B cell (primary cell): ENCODE results near the gene PLEKHH1. TPM values are rescaled to one million over a fixed set of nuclear protein-coding genes. Genes with fewer than 3 reads are reported as not detected.
A peak's percentile ranks its signal among the peaks of the same experiment; 100 is the strongest.

Experiments
- ATAC-seq: fragments of 200-7000 bp; cut with Tn5 transposase; one replicate; pipeline ENCODE4 v1.10.0; 2021; ENCODE audit warnings: low read depth, mild to moderate bottlenecking, moderate number of reproducible peaks, moderate library complexity
- CTCF ChIA-PET: fragments of 350-600 bp; sonication (Branson Sonifier 250); formaldehyde crosslinking; loops from one replicate; lab custom pipeline; 2021; ENCODE audit warnings: antibody characterized with exemption, inconsistent platforms; lab: Charles Lee
- POLR2A ChIA-PET: fragments of 350-600 bp; sonication (Branson Sonifier 250); formaldehyde crosslinking; loops from one replicate; lab custom pipeline; 2021; ENCODE audit warnings: antibody characterized with exemption; lab: Charles Lee
- DNase-seq: peaks from one replicate; pipeline ENCODE4 v3.0.0; 2013
- H2AFZ ChIP-seq: 2 replicates; pipeline ENCODE4 v1.6.1; 2012; ENCODE audit warnings: mild to moderate bottlenecking, low read depth, low read length; ENCODE audit not compliant: insufficient read depth, poor library complexity, severe bottlenecking
- H3K27ac ChIP-seq, 2 donors: 1 replicate in 1 of 2; 2 replicates in 1 of 2; pipeline ENCODE4 v1.5.1; 2012 to 2013; ENCODE audit warnings: low read length in 2 of 2, mild to moderate bottlenecking in 2 of 2, moderate library complexity in 1 of 2
- H3K27me3 ChIP-seq, 4 experiments: fragments of 200-600 bp in 1 of 4; sonication (generic) in 1 of 4; replicated peaks in 1 of 4; 1 replicate in 2 of 4; 2 replicates in 2 of 4; pipeline versions ENCODE4 v1.6.1 to v1.7.0; 2013 to 2016; ENCODE audit warnings: low read length in 3 of 4, mild to moderate bottlenecking in 2 of 4, mixed read lengths in 1 of 4, moderate library complexity in 1 of 4; ENCODE audit not compliant: insufficient read depth in 4 of 4, control insufficient read depth in 3 of 4; ENCODE audit errors: control extremely low read depth in 1 of 4
- H3K36me3 ChIP-seq, 2 experiments: replicated peaks in 1 of 2; 1 replicate in 1 of 2; 2 replicates in 1 of 2; pipeline versions ENCODE4 v1.6.1 to v1.7.1; 2013; ENCODE audit warnings: low read length in 1 of 2; ENCODE audit not compliant: insufficient read depth in 2 of 2, control insufficient read depth in 1 of 2; ENCODE audit errors: control extremely low read depth in 1 of 2, extremely low read depth in 1 of 2
- H3K4me1 ChIP-seq, 2 donors: fragments of 200-600 bp in 1 of 2; sonication (generic) in 1 of 2; 1 replicate in 1 of 2; 2 replicates in 1 of 2; pipeline versions ENCODE4 v1.5.1 to v1.6.1; 2013 to 2017; ENCODE audit warnings: low read length in 2 of 2; ENCODE audit not compliant: control insufficient read depth in 2 of 2, insufficient read depth in 2 of 2
- H3K4me2 ChIP-seq: replicated peaks from 2 replicates; pipeline ENCODE3; 2012; ENCODE audit warnings: mild to moderate bottlenecking, low read depth, low read length; ENCODE audit not compliant: poor library complexity, severe bottlenecking
- H3K4me3 ChIP-seq, 5 experiments: fragments of 200-600 bp in 1 of 5; sonication (generic) in 1 of 5; 1 replicate in 3 of 5; 2 replicates in 2 of 5; pipeline versions ENCODE4 v1.5.1 to v1.7.0; 2011 to 2016; ENCODE audit warnings: low read length in 4 of 5, mild to moderate bottlenecking in 4 of 5, low read depth in 2 of 5, control low read depth in 1 of 5, moderate library complexity in 1 of 5; ENCODE audit not compliant: insufficient read depth in 1 of 5; ENCODE audit errors: control extremely low read depth in 1 of 5, extremely low read depth in 1 of 5
- H3K79me2 ChIP-seq: fragments of 200-600 bp; sonication (generic); one replicate; pipeline ENCODE4 v1.6.0; 2016; ENCODE audit warnings: low read length; ENCODE audit not compliant: control insufficient read depth, insufficient read depth
- H3K9ac ChIP-seq: fragments of 200-600 bp; sonication (generic); 2 replicates; pipeline ENCODE4 v1.6.1; 2017; ENCODE audit warnings: mild to moderate bottlenecking, low read length, moderate library complexity
- H3K9me3 ChIP-seq, 3 donors: one replicate each; pipeline versions ENCODE4 v1.6.1 to v1.7.1; 2013; ENCODE audit warnings: low read length in 2 of 3; ENCODE audit not compliant: control insufficient read depth in 2 of 3, insufficient read depth in 1 of 3; ENCODE audit errors: control extremely low read depth in 1 of 3
- H4K20me1 ChIP-seq: 2 replicates; pipeline ENCODE4 v1.6.0; 2012; ENCODE audit warnings: mild to moderate bottlenecking, low read length; ENCODE audit not compliant: insufficient read depth, control insufficient read depth, poor library complexity, severe bottlenecking
- H3K27ac Mint-ChIP-seq: one replicate; pipeline ENCODE4 v1.8.0; 2021; ENCODE audit warnings: mixed read lengths
- H3K27me3 Mint-ChIP-seq: one replicate; pipeline ENCODE4 v1.8.0; 2021; ENCODE audit warnings: mixed read lengths
- H3K4me1 Mint-ChIP-seq: one replicate; pipeline ENCODE4 v1.8.0; 2021; ENCODE audit warnings: mixed read lengths
- H3K4me3 Mint-ChIP-seq: one replicate; pipeline ENCODE4 v1.8.0; 2021; ENCODE audit warnings: mixed read lengths
- H3K9me3 Mint-ChIP-seq: one replicate; pipeline ENCODE4 v1.8.0; 2022; ENCODE audit warnings: mixed read lengths; ENCODE audit not compliant: insufficient read depth
- EZH2 ChIP-seq: IDR thresholded peaks from 2 replicates; pipeline ENCODE4 v1.6.1; 2012; ENCODE audit warnings: borderline replicate concordance, low read depth, mild to moderate bottlenecking, moderate library complexity, low read length; ENCODE audit not compliant: insufficient read depth, poor library complexity, severe bottlenecking
- WGBS: methylation state at CpG from one replicate; pipeline ENCODE4 v1.1.5; 2013; ENCODE audit warnings: missing lambda C conversion rate; ENCODE audit not compliant: insufficient coverage; 5-methylcytosine and 5-hydroxymethylcytosine counted together
- intact Hi-C: fragments of 100-400 bp; cut with micrococcal nuclease; formaldehyde crosslinking; loops from one replicate; pipeline ENCODE4 v1.10.0; 2022
- polyA plus RNA-seq: library from polyadenylated mRNA; depleted of rRNA; stranded (reverse); fragments of >200 nt; gene quantifications from 2 replicates; pipeline ENCODE4 v1.2.3, GENCODE V29; 2012
- total RNA-seq, 2 donors: library from RNA; stranded (reverse); fragments of 120-200 nt in 1 of 2; gene quantifications; 1 replicate in 1 of 2; 2 replicates in 1 of 2; pipeline versions ENCODE4 v1.2.3 to v1.2.4, GENCODE V29; 2013 to 2022
- TF ChIP-seq, protein P1 (sequence below): fragments of 200-600 bp; IDR thresholded peaks from one replicate; pipeline ENCODE4 v1.8.0; 2022; ENCODE audit warnings: antibody characterized with exemption, mild to moderate bottlenecking

The PLEKHH1 gene
- total and polyA plus RNA-seq, 2 donors (not counting 1 experiment from before 2014, with no cell fraction given): 0.17 to 0.37 TPM

DNA sequence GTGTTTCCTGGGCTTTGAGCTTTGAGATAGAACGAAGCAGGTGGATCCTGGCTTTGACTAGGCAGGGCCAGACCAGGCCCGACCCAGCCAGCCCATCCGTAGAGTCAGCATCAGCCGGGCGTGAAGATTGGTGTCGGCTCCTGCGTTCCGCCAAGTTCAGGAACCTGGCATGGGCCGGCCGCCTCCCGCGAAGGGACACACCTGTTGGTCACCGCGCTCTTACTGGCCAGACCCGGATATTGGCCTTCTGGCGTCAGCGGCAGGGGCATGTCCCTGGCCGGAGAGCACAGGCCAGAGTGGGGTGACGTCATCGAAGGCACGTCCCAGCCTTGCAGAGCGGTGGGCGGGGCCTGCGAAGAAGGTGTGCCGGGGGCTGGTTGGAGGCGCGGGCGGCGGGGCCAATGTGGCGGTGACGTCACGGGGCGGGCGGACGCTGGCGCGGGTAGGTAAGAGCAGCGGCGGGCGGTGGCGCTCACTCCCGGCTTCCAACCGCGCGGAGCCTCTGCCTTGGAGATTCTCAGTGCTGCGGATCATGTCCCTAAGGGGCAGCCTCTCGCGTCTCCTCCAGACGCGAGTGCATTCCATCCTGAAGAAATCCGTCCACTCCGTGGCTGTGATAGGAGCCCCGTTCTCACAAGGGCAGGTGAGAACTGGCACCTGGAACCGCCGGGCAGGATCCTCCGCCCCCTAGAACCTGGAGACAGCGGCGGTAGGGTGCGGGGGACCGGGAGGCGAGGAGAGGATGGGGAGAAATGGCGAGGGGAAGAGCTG lies 86.5 kb downstream of the PLEKHH1 start, which contains the start of gene ARG2:
TSS of gene ARG2 (plus strand) at position 475 of the 771 bp plus-strand sequence. CDS start at position 533, 58 bp downstream.
- intact Hi-C loops: loop anchor here (1.0 to 5.0 kb wide), 7 partner anchors 19 to 198 kb away; partner anchors contain the start of genes PIGH, RAD51B, RDH11 and TMEM229B
- Histone ChIP-seq H3K4me1 (peaks cover 12 to 18% of the 10 kb centered on the region in 2 donors), H4K20me1 (no peaks in the 10 kb centered on the region), H2AFZ (peak within 1 kb of the TSS; percentile 95), H3K9ac (peak within 1 kb of the TSS; percentile 71), H3K4me3 (peak within 1 kb of the TSS; percentile 57 to 94 (median 81)), H3K79me2 (no peaks in the 10 kb centered on the region), H3K4me2 (peak within 1 kb of the TSS; percentile 97), H3K36me3 (no peaks in the 10 kb centered on the region), H3K27me3 (peaks cover 0 to 4% (median 0%) of the 10 kb centered on the region in 4 experiments), H3K27ac (peak within 1 kb of the TSS; percentile 76 to 78), H3K9me3 (no peaks in the 10 kb centered on the region)
- peak; percentile 98 for DNase-seq
- no peaks in the 10 kb centered on the region for H3K27me3 Mint-ChIP-seq
- H3K27ac Mint-ChIP-seq: peak within 1 kb of the TSS; percentile 94
- peaks cover 23% of the 10 kb centered on the region for H3K4me1 Mint-ChIP-seq
- H3K9me3 Mint-ChIP-seq: no peaks in the 10 kb centered on the region
- peak; percentile 94 for ATAC-seq
- POLR2A ChIA-PET: interaction anchor here (0.7 to 3.0 kb wide), 3 partner anchors 20 to 1172 kb away, joined by 3 to 11 read pairs (median 6); partner anchors contain the start of genes PIGH and VTI1B
- CTCF ChIA-PET: interaction anchor here (0.6 to 2.2 kb wide), 27 partner anchors 8 to 260 kb away, joined by 3 to 36 read pairs (median 5); partner anchors contain the start of genes ATP6V1D, EIF2S1, PIGH and RDH11
- TF ChIP-seq EZH2: no peak
- TF ChIP-seq, protein P1, sequence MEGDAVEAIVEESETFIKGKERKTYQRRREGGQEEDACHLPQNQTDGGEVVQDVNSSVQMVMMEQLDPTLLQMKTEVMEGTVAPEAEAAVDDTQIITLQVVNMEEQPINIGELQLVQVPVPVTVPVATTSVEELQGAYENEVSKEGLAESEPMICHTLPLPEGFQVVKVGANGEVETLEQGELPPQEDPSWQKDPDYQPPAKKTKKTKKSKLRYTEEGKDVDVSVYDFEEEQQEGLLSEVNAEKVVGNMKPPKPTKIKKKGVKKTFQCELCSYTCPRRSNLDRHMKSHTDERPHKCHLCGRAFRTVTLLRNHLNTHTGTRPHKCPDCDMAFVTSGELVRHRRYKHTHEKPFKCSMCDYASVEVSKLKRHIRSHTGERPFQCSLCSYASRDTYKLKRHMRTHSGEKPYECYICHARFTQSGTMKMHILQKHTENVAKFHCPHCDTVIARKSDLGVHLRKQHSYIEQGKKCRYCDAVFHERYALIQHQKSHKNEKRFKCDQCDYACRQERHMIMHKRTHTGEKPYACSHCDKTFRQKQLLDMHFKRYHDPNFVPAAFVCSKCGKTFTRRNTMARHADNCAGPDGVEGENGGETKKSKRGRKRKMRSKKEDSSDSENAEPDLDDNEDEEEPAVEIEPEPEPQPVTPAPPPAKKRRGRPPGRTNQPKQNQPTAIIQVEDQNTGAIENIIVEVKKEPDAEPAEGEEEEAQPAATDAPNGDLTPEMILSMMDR: no peak
- peak within 1 kb of the TSS; percentile 92 for H3K4me3 Mint-ChIP-seq
- under 1% methylated on average over 62 of the region's 62 CpGs for WGBS
